Neural progenitor cell (in vitro differentiated cells): ENCODE results near the gene MPRIP.

ENCODE experiments used
- EZH2phosphoT487 ChIP-seq: fragments of 200-600 bp; sonication (generic); IDR thresholded peaks from 2 replicates; pipeline ENCODE4 v1.6.1; 2017; ENCODE audit warnings: antibody characterized with exemption
- TF ChIP-seq, protein P1 (sequence below): fragments of 200-600 bp; sonication (generic); IDR thresholded peaks from 2 replicates; pipeline ENCODE4 v1.5.1; 2017; ENCODE audit warnings: antibody characterized with exemption, mild to moderate bottlenecking

DNA sequence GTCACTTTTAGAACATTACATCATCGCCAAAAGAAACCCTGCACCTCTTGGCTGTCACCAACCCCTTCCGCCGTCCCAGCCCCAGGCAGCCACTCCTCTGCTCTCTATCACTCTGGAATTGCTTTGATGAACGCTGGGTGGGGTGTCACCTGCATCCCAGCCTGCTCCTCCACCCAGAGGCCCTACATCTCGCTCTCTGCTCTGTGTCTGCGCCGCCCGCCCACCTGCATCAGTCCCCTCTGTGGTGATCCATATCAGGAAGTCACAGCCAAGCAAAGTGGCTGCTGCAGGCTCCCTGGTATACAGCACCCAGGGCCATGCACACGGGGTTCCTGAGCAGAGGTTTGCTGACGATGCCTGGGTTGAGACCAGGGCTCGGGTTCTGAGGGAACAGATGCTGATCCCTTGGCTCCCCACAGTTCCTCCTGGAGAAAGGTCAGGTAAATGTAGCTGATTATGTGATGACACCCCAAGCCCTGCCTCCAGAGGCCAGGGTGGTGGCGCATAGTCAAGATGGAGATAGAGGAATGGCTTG, 30.8 kb downstream of the MPRIP start:
- TF ChIP-seq, protein P1, sequence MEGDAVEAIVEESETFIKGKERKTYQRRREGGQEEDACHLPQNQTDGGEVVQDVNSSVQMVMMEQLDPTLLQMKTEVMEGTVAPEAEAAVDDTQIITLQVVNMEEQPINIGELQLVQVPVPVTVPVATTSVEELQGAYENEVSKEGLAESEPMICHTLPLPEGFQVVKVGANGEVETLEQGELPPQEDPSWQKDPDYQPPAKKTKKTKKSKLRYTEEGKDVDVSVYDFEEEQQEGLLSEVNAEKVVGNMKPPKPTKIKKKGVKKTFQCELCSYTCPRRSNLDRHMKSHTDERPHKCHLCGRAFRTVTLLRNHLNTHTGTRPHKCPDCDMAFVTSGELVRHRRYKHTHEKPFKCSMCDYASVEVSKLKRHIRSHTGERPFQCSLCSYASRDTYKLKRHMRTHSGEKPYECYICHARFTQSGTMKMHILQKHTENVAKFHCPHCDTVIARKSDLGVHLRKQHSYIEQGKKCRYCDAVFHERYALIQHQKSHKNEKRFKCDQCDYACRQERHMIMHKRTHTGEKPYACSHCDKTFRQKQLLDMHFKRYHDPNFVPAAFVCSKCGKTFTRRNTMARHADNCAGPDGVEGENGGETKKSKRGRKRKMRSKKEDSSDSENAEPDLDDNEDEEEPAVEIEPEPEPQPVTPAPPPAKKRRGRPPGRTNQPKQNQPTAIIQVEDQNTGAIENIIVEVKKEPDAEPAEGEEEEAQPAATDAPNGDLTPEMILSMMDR, result no peak
- no peak for TF ChIP-seq EZH2phosphoT487
